IPS DF 19.7 (cell line): ENCODE measurements around the gene LCLAT1.
"Not testable (repeated sequence)": the region's sequence is repeated elsewhere in the genome, so short reads cannot be mapped to it uniquely, and the experiment has no call there.

Source experiments
- DNase-seq: peaks from one replicate; pipeline ENCODE4 v3.0.0-alpha.2; 2013; ENCODE audit warnings: low read depth, low spot score

The LCLAT1 gene

GRCh38 chr2:30643013-30643412 lies 196.0 kb downstream of the LCLAT1 start:
- DNase-seq = not testable (repeated sequence)

GRCh38 chr2:30643674-30644073 lies 196.6 kb downstream of the LCLAT1 start:
- no peak for DNase-seq

DNA sequence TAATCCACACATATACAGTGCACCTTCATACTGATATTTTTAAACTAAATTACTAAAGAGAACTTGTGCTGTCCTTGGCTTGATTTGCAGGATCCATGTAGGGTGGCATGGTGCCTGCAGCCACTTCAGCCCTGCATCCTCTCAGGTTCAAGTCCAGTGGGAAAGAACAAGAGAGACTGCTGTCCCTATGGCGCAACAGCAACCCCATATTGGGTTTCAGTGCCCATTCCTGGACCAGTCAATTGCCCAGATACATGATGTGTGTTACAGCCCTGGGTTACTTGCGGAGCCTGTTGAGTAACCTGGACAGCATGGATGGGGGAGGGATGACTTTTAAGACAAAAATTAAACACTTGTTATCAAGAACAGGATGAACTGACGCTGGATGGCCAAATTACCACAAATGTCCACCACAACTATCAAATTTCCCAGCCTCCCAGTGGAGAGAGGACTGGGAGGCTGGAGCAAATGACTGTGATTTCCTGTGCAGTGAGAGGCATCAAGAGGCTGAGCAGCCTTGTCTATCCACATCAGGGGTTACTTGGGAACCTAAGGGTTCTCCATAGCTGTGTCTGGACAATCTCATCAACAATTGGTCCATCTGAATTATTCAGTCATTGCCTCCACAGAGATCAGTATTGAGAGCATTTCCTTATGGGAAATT lies 198.2 kb downstream of the LCLAT1 start:
- DNase-seq = no peak

GRCh38 chr2:30645745-30646119 lies 198.7 kb downstream of the LCLAT1 start:
- DNase-seq = no peak

DNA sequence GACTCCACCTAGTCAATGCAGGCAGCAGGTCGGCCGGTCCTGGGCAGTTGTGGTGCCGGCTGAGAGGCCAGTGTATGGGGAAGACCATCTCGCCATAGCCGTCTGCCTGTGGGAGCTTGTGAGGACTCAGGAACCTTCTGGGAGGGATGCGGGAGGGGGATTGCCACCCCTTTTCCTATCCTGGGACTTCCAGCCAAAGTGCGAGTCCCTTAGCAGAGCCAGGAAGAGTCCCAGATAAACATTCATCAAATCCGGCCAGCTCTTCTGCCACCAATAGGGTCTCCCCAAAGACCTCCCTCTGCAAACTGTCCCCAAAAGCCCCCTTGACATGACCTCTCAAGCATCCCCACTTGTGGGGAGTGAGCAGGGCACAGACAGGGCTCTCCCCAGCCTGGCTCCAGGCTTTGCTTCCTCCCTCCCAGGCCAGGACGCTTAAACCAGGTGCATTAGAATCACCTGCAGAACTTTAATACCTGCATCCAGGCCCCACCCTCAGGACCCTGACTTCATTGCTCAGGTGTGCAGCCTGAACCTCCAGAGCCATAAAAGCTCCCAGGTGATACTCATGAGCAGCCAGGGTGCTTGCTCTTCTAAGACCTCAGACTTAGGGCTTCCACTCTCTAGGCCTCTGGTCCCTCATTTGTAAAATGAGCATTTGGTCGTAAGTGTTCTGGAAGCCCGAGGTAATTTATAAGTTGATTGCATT lies 200.9 kb downstream of the LCLAT1 start:
- DNase-seq = no peak

DNA sequence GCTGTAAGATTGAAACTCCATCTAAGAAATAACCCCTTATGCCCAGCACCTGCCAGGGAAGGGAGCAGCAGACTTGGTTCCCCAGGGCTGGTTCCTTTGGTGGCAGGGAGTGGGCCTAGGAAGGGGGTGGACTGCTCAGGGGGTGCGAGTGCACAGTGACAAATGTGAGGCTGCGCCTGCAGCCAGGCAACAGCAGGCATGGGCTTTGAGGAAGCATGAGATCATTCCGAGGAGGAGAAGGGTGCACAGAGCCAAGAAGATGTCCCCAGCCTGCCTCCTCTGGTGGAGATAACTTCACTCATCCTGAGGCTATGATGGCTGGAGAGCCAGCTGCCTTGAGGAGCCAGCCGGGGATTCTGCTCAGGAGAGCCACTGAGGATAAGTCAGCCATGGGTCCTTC lies 202.2 kb downstream of the LCLAT1 start:
- no peak for DNase-seq

- DNase-seq = no peak
These were observed 202.8 kb downstream of the LCLAT1 start for GRCh38 chr2:30649828-30650227.

- DNase-seq = peak; percentile 88
These were observed 205.3 kb downstream of the LCLAT1 start for GRCh38 chr2:30652271-30652915.

GRCh38 chr2:30653847-30654246 lies 206.8 kb downstream of the LCLAT1 start:
- no peak for DNase-seq

GRCh38 chr2:30654404-30654803 lies 207.4 kb downstream of the LCLAT1 start:
- no peak for DNase-seq

- no peak for DNase-seq
These were observed 208.2 kb downstream of the LCLAT1 start for GRCh38 chr2:30655211-30655610.

GRCh38 chr2:30655660-30656059 lies 208.6 kb downstream of the LCLAT1 start:
- DNase-seq = no peak

- DNase-seq = no peak
These were observed 209.0 kb downstream of the LCLAT1 start for GRCh38 chr2:30656079-30656478.

DNA sequence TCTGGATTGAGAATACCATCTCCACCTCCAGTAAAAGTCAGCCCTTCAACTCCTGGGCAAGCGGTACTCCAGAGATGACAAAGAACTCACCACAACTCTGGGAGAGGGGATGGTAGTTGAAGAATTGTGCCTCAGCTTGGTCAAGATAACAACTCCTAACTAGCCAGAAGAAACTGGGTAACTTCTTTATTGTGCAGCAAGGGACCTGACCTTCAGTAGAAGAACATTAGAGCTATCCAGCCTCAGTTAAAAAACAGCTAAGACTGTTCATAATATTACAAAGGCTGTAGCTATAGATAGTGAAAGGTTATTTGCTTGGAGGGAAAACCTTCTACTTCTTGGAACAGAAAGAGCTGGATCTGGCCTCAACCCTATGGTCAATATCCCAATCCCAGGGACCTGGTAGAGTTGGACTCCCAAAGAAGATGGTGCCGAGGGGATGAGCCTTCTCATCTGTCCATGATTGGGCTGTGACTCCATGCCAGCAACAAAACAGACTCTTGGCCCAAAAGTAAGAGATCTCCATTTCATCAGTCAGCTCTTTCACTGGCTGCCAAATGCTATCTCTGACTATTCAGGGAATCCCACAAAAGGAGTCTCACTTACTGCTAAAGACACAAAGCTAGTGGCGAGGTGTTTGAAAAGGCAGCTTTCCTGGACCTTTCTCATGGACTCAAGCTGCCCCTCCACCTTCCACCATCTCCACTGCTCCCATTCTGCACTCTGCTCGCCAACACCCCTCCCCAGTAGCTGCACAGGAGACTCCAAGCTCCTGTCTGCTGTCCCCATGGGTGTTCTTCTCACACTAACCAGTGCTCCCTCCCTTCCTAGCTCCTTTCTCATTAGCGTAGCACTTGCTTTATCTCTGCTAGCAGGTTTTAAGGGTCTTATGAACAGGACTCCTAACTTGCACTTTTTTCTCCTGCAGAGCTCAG lies 214.4 kb downstream of the LCLAT1 start:
- DNase-seq = no peak

DNA sequence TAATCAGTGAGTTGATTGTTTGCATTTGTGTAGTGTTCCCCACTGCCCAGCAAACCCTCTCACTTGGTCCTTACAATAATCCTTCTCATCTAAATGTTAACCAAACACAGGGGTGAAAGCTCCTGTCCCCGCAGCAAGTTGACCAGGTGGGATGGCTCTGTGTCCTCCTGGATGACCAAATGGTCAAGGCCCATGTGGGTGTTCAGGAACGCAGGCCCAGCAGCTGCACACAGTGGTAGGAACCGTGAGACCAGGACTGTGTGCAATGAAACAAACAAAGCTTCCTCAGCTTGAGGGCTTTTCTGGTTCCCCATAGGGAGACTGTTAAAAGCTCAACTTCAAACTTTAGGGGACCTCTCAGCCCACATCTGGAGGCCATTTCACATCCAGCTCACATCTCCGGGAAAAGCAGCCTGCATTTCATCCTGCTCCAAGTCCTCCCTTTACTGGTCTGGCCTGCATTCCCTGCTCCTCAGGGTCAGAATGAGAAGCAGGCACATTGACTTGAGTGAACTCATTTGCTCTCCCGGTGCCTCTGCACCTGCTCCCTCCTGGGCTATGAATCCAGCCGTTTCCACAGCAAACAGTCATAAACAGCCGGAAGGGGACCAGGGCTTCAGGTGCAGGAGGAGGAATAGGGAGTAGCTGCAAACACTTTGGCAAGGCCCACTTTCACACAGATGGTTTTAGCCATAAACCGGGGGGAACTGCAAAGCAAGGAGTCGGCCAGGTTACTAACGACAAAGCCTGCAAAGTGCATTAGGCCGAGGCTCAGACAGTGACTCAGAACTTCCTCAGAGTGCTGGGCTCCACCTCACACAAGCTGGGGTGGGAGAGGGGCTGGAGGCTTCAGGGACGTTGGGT lies 215.5 kb downstream of the LCLAT1 start:
- no peak for DNase-seq

GRCh38 chr2:30663321-30663720 lies 216.3 kb downstream of the LCLAT1 start:
- DNase-seq = no peak

DNA sequence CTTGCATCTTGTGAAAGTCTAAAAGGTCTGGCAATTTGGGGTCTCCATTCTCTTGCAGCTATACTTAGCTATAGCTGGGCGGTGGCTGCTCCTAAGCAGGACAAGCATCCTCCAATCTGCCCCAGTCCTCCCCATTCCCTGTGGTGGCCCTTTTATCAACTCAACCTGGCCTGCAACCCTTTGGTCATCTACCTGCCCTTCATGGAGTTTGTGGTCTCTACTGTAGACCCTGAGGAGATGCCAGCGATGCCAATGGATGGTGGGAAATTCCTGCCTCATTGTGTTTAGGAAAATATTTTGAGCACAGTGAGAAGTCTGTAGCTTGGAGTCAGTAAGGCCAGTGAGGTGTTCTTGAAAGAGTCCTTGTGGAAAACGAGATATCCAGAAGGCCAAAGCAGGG lies 216.8 kb downstream of the LCLAT1 start:
- no peak for DNase-seq

GRCh38 chr2:30664761-30665358 lies 217.8 kb downstream of the LCLAT1 start:
- DNase-seq = no peak

- DNase-seq = no peak
These were observed 218.8 kb downstream of the LCLAT1 start for GRCh38 chr2:30665761-30666265.

DNA sequence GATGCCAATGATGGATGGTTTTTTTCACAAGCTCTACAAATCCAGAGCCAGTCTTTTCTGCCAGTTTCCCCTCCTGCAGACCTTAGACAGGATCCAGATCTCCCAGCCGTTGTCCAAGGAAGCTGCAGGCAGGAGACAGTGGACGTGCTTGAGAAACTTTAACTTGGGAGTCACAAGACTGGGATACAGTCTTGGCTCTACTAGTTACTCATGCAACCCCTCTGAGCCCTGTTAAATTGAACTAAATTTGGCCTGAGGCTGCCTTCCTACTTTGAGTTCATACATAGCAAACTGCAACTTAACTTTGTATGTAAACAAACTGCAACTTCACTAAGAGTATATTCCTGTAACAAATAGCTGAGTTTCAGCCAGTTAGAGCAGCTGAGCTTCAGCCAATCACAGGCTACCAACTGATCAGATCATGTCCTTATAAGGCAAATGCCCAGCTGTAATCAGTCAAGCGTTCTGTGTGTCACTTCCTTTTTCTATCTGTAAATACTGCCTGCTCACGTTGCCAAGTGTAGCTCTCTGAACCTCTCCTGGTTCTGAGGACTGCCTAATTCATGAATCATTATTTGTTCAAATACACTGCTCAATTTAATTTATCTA lies 219.3 kb downstream of the LCLAT1 start:
- peak; percentile 20 for DNase-seq
